ENCODE measurements around the gene EHBP1L1.

EHBP1L1 gene

DNA sequence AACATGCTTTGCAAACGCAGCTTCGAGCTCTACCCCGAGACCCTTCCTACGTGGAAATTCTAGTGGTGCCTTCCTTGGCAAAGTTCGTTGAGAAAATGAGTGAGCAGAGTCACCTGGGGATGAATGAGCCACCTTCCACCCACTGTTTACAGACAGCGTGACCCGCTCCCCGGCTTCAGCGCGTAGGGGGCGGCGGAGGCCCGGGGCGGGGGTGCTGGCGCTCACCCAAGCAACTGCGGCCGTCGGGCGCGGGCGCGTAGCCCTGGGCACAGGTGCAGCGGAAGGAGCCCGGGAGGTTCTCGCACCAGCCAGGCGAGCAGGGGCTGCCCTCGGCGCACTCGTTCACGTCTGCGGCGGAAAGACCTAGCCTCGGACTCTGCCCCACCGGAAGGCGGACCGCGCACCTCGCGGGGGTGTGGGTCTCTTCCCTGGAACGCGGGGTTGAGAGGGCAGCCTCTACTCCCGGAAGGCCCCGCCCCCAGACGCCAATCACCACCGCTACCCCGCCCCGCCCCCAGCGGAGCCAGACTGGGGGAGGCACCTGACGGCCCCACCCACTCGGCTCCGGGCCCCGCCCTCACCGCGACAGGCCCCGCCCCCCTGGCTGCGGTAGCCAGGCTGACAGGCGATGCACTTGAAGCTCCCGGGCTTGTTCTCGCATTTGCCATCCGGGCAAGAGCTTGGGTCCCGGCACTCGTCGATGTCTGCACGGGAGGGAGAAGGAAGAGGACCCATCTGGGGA is 29.5 kb upstream of the EHBP1L1 start:
- DNase-seq (ENCODE audit: low spot score), result peak; percentile 97

DNA sequence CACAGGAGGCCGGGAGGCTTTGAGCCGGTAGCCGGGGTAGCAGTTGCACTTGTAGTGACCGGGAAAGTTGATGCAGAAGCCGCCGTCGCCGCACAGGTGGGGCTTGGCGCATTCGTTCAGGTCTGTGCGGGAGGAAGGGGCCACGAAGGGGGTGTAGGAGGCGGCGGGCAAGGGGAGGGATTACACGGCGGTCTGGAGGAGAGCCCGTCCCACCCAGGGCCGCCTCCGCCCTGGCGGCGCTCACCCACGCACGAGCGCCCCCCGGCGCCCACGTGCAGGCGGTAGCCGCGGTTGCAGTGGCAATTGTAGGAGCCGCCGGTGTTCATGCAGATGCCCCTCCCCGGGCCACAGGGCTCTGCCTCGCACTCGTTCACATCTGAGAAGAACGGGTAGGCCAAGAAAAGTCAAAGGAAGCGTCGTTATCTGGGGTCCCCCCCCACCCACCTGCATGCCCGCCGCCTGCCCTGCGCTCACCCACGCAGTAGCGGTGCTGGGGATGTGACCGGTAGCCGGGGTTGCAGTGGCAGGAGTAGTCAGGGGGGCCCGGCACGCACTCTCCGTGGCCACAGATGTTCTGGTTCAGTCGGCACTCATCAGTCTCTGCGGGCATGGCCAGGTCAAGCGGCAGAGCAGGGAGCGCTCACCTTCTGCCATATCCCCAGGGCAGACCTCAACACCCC is 28.3 kb upstream of the EHBP1L1 start:
- DNase-seq (ENCODE audit: low spot score), result no peak

DNA sequence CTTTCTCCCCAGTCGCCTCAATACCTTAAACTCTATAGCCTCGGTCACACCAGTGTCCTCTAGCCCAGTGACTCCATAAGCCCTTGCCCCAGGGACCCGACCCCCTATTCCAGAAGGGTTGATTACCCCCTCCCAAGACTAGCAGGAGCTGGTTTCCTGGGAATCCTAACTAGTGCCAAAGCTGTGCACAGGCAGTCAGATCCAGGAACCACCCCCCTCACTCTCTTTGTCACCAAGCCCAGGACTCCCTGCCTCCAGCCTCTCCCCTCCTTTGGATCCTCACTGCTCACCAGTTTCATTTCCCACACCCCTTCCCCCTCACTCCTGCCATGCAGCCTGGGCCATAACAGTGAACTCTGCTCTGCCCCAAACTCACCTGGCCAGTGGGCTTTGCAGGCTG is 27.5 kb upstream of the EHBP1L1 start:
- no peak for DNase-seq (ENCODE audit: low spot score)

DNA sequence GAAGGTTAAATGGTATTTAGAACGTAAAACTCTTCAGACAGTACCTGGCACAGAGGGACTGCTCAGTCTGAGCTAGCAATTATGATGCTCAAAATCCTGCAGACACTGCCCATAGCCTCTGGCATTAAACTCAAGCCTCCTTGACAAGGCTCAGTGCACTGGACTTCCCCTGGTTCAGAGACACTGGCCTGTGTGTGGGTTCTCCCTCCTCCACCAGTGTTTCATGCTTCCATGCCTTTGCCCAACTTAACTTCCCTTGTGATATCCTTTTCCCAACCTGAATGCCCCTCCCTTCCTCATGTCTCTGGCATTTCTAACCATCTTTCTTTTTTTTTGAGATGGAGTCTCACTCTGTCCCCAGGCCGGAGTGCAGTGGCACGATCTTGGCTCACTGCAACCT is 26.8 kb upstream of the EHBP1L1 start:
- no peak for DNase-seq (ENCODE audit: low spot score)

DNA sequence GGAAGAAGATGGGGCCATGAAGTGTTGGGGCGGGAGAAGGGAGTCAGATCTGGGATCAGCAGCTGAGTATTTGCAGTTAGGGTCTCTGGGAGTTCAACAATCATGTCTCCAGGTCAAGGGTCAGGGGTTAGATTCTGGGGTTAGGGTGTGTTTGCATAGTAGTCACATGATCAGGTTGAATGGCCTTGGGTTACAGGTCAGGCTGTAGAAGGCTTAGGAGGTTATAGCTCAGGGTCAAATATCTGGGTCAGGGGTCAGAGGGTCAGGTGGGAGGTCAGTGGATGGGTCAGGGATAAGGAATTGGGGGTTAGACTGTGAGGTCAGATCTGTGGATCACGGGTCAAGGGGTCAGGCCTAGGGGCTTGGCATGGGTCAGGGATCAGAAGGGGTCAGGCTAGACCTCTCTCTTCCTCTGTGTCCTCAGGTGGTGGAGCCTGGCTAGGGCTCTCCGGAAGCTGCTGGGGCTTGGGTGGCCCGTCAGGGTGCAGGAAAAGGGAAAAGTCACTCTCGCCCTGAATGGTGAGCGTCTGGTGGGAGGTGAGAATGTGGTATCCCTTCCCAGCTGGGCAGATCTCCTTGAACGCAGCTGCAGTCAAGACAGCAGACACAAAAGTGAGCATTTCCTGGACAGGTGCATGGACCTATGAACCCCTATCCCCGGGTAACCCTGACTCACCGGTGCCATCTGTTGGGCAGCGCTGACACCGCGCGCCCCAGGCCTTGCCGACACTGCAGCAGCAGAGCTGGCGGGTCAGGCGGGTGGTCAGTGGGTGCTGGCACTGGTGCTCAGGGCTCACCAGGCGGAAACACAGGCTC is 24.1 kb upstream of the EHBP1L1 start:
- DNase-seq (ENCODE audit: low spot score), result peak; percentile 67

DNA sequence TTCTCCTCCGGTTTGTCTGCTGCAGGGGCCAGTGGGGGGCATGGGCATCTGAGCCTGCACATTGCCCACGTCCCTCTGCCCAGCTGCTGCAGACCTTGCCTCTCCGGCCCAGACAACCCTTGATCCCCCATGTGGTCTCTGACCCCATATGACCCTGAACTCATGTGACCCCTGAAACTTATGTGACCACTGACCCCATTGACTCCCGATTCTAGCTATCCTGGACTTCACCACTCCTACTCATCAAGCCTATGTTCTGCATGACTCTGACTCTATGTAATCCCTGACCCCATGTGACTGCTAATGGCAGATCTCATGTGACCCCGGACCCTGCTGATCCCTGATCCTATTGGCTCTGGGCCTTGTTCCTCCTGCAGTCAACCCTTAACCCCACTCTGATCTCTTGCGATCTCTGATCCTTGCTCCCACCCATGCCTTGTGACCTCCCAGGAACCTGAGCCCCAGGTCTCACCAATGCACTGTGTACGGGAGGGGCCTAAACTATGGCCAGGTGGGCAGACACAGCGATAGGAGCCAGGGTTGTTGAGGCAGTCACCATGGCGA is 23.4 kb upstream of the EHBP1L1 start:
- no peak for DNase-seq (ENCODE audit: low spot score)

DNA sequence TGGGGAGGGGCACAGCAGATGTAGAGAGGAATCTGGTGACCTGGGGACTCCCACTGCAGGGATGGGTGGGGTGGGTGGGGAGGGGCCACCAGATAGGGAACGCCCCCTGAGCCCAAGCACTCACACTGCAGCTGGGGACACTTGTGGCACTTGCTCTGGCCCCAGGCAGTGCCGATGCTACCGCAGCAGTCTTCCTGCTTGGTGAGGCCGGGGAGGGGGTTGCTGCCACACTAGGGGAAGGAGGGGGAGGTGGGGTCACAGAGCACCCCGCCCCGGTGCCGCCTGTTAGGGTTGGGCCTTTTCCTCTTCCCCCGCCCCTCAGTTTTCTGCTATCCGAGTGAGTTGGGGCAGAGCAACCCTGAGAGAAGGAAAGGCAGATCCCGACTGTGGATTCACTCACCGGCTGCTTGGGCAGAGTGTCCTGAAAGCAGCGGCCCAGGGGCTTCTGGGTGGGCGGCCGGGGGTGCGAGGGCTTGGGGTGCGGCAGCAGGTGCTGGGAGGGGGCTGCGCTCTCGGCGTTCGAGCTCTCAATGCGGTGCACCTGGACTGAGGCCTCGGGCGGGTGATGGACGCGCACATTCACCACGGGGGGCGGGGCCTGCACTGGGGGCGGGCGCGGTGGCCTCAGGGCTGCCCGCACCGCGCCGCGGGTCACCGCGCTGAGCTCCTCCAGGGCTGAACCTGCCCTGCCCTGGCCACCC is 22.4 kb upstream of the EHBP1L1 start:
- peak; percentile 62 for DNase-seq (ENCODE audit: low spot score)

DNA sequence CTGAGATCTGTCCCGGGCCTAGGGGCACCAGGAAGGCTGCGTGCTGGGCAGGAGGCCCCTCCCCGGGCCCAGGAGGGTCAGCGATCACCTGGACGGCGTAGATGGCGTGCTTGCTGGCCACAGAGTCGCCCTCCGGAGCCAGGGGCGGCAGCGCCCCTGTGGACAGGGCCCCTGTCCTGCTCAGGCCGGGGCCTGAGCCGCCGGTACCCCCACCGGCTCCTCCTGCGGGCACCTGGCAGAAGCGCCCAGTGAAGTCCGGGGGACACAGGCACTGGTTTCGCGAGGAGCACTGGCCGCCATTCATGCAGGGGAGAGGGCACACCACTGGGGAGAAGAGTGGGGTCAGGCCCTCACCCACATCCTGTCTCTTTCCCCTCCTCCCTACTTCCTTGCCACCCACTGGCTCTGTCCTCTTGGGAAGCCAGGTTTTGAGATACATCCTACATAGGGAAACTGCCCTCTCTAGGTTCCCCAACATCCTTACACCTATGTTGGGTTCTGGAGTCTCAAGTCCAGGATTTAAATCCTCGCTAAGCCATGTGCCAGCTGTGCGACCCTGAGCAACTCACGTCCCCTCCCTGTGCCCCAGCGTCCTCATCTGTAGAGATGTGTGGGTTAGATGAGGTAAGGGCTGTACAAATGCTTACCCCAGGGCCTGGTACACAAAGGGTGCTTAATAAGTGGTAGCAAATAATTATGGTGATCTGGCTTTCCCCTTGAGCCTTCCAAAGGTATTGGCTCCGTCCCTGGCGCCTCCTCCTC is 21.6 kb upstream of the EHBP1L1 start:
- no peak for DNase-seq (ENCODE audit: low spot score)

DNA sequence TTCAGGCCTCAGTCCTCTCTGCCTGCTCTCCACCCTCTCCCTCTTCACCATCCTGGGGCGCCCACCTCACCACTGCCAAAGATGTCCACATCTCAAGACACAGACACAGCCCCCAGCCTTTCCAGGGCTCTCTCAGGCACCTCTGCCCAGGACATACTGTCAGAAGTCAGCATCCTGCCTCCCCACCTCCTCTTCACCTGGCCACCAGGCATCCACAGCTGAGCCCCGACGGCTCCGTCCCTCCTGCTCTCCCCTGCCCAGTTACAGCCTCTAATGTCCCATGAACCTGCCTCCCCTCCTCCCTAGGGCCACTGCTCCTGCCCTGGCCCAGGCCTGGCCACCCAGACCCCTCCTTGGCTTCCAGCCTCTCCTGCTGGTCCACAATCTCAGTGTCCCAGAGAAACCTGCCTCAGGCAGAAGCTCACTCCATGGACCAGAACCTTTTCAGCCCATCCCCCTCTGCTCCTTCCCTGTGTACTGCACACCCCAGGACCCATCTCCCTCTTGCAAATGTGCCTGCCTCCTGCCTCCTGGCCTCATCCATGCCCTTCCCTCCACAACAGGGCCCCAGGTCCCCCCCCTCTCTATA is 20.9 kb upstream of the EHBP1L1 start:
- DNase-seq (ENCODE audit: low spot score), result no peak

DNA sequence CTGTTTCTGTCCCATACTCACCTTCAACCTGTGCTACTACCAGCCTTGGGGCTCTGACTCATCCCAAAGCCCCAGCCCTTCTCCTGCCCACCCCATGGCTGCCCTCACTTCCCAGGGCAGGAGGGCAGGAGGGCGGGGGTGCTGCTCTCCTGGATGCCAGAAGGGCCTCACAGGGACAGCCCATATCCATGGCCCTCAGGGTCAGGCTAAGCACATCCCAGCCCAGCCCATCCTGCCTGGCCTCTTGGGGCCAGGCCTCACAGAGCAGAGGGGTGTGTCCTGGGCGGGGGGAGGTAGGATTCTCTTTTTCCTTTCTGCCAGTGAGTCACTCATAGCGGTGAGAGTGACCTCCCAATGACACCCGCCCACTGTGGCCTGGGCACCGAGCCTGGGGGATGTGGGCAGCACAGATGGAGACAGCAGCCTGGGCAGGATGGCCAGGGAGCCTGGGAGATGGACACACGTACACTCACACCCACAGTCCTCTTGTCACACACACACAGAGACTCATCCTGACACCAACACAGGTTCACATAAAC is 20.1 kb upstream of the EHBP1L1 start:
- no peak for DNase-seq (ENCODE audit: low spot score)

DNA sequence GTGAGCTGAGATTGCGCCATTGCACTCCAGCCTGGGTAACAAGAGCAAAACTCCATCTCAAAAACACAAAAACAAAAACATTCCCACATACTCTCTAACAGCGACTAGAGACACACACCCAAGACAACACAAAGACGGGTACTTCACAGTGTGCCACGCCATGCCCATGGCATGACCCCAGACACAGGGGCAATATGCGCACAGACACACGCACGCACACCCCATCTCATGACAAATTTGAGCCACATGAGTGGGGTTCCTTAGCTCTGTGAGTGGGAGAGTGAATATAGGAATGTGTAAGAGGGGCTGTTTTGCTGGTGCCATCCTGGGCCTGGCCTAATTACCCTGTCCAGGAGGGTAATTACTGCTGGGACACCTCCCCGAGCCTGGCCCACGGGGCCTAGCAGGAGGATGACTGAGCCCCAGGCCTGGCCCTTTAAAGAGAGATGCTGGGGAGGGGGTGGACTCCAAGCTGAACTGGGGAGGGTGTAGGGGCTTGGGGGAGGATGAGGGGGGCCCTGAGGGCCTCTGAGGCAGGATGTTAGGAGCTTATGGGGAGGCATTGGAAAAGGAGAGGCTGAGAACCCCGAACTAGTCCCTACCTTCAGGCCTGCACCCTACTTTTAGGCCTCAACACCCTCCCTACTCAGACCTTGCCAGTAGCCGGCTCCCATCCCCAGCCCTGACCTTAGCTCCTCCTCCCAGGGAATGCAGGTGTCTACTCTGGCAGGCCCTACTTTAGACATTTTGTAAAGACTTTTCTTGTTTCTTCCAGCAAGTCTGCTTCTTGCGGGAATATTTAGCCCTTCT is 19.2 kb upstream of the EHBP1L1 start:
- no peak for DNase-seq (ENCODE audit: low spot score)

DNA sequence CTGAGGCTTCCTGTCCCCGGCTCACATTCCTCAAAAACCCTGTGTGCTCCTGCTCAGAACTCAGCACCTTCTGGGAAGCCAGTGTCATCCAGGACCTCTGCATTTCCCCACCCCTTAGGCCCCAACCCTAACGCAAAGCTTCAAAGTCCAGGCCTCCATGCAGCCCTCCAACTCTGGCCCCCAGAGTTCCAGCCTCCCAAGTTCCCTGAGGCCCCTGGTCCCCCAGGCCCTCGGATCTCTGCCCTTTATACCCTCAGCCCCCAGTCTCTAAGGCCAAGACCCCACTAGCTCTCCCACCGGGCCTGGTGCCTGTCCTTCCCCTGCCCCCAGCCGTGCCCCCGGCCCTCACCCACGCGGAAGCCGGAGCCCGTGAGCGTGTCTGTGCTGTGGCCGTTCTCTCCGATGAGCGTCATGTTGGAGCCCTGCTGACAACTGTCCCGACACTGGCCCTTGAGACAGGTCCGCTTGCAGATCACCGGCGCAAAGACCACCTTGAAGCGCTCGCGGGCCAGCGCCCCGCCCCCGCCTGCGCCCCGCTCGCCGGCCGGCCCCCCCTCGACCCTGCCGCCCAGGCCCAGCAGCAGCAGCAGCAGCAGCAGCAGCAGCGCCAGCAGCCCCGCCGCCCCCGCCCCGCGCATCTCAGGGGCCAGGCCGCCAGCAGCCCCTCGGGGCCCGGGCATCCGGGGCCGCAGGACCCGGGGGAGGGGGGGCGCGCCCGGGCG is 18.4 kb upstream of the EHBP1L1 start:
- no peak for DNase-seq (ENCODE audit: low spot score)

DNA sequence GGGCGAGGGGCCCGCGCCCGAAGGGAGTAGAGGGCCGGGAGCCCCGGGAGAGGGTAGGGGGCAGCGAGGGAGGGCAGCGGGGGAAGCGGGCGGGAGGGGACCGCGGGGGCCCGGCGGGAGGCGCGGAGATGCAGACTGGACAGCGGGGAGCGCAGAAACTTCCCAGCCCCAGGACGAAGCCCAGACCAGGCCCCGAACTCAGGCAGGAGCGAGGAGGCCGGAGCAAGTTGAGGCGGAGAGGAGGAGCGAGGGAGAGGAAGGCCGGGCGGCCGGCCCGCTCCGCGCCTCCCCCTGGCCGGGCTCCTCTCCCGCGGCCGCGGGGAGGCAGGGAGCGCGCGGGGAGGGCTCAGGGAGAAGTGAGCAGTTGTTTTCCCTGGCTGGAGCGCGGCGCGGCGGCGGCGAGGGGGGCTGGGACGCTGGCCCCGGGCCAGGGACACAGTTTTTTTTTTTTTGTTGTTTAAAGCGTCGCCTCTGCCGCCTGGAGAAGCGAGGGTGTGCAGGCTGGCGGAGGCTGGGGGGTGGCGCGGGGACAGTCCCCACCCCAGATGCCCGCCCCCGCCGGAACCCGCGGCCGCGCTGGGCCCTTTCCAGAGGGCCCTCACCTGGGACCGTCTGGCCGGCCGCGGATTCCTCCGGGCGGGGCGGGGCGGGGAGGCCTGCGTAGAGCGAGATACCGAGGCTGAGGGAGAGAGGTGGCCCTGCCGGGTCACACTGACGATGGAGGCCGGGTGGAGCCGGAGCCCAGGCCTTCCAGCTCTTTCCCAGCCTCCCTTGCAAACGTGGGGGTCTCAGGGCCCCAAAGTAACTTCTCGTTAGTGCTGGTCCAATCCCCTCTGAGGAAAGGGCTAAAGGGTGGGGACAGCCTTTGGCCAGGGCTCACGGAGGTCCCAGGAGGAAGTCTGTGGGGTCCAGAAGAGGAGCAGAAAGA is 17.6 kb upstream of the EHBP1L1 start, which contains the start of gene LTBP3:
Gene LTBP3 (minus strand): TSS at position 358 of the 928 bp plus-strand sequence. CDS start 400 bp downstream, outside the sequence.
- DNase-seq (ENCODE audit: low spot score), result no peak

DNA sequence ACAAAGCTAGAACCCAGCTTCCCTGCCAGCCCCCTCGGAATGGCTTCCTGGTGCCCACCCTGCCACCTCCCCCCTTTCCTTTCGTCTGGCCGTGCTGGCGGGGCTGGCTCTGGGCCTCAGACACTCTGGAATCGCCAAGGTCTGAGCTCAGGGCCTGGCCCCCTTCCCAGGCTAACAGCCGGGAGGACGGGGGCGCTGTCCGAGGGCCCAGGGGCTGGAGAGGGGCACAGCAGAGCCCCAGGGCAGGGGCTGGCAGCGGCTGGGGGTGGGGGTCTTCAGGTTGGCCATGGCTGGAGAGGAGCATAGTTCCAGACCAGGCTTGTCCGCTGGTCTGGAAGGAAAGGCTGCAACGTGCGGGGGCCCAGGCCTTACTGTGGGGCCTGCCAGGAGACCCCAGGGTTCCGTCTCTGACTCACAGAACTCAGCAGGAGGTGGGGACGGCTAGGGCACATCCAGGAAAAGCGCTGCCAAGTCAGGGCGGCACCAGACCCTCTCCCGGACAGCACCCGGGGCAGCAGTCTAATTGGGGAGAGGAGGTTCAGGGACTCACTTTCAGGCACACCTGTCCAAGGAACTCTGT is 16.8 kb upstream of the EHBP1L1 start:
- no peak for DNase-seq (ENCODE audit: low spot score)

DNA sequence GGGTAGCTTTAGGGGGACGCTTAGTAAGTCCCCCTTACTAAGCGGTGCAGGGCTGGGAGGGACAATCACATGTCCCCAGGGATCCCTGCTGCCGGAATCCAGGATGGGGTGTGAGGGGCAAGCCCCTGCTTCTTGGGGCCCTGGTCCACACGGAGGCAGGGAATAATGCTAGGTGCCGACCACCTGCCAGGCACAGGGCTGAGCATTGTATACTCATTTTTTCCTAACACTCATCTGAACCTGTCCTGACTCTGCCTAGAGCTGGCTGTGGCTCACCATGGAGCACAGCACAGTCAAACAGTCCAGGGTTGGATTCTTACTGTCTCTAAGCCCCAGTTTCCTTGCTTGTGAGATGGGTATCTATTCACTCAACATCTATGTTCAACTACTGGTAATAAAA is 16.3 kb upstream of the EHBP1L1 start:
- no peak for DNase-seq (ENCODE audit: low spot score)

DNA sequence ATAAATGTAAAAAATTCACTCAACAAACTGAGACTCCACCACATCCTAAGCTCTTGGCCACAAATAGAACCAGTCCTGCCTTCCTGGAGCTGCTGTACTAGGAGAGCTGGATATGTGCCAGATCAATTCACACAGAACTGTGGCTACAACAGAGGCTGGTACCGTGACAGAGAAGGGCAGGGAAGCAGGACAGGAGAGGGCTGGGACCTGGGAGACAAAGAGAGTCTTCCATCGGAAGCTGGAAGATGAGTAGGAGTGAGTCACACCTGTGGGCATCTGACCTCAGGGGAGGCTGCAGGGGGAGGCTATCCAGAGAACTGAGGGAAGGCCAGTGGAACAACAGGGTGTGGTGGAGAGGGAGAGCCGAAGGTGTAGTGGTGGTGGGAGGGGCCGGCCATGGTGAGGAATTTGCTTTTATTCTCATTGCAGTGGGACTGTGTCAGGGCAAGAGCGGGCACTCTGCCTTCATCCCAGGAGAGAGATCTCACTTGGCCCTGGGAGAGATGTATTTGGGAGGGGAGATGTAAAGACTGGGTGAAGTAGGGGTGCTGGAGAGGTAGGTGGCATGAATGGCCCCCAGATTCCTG is 15.8 kb upstream of the EHBP1L1 start:
- DNase-seq (ENCODE audit: low spot score), result no peak
